ENCODE results near the gene OXA1L. TPM values are rescaled to one million over a fixed set of nuclear protein-coding genes. Genes with fewer than 3 reads are reported as not detected.
"Not testable (repeated sequence)": the region's sequence is repeated elsewhere in the genome, so short reads cannot be mapped to it uniquely, and the experiment has no call there.

Gene OXA1L
- total RNA-seq, 1 experiment from 2014 or later, result 73.5 TPM

DNA sequence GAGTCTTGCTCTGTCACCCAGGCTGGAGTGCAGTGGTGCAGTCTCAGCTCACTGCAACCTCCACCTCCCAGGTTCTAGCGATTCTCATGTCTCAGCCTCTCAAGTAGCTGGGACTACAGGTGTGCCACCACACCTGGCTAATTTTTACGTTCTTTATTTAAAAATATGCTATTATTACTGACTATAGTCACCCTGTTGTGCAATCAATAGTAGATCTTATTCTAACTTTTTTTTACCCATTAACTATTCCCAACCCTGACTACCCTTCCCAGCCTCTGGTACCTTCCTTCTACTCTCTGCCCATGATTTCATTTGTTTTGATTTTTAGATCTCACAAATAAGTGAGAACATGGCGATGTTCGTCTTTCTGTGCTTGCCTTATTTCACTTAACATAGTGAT is 2.5 kb downstream of the OXA1L start:
- DNase-seq (ENCODE audit: low spot score), result no peak

GRCh38 chr14:22769369-22769768 is 2.9 kb downstream of the OXA1L start:
- DNase-seq (ENCODE audit: low spot score), result no peak

- DNase-seq (ENCODE audit: low spot score), result no peak
Observed at GRCh38 chr14:22770481-22771187, 4.1 kb downstream of the OXA1L start.

DNA sequence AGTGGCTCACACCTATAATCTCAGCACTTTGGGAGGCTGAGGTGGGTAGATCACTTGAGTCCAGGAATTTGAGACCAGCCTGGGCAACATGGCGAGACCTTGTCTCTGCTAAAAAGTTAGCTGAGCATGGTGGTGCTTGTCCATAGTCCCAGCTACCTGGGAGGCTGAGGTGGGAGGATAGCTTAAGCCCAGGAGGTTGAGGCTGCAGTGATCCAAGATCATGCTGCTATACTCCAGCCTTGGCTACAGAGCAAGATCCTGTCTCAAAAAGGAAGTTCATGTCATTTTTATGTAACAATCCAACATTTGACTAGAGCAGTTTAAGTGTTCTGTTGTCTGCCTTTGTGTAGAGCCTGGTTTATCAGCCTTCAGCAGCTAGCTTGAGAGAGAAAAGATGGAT is 6.2 kb downstream of the OXA1L start:
- DNase-seq (ENCODE audit: low spot score), result no peak

DNA sequence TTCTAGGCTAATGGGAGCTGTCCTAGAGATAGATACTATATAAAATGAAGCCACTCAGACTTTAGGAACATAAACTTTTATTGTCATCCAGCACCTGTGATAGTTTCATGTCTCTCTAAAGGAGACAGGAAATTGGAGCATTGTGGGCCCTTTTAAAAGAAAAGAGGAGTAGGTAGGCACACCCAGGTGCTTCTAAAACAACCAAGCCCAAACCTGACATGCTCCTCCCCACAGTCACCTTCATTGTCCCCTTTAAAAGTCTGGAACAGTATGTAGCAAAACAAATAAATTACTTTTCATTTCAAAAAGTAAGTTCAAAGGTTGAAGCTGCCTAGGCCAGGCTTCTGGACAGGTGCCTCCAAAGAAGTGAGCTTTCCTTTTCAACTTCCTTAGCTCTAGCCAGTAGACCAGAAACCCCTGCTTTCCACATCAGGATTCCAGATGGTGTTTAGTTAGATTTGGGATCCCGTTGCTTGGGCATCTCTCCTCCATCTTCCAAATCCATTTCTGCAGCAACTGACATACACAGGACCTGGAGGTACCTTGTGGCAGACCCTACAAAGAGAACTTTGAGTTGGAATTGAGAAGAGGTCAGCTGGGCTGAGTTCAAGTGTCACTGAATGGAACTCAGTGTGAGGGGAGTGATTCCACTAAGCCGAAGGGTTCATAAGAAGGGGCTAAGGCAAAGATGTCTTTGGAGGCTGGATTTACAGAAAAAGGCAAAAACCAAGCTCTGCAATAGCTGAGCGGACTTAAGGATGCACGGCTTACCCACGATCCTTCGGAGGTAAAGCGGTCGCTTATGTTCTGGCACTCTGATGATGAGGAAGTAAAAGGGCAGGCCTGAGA is 6.9 kb downstream of the OXA1L start:
- no peak for DNase-seq (ENCODE audit: low spot score)

DNA sequence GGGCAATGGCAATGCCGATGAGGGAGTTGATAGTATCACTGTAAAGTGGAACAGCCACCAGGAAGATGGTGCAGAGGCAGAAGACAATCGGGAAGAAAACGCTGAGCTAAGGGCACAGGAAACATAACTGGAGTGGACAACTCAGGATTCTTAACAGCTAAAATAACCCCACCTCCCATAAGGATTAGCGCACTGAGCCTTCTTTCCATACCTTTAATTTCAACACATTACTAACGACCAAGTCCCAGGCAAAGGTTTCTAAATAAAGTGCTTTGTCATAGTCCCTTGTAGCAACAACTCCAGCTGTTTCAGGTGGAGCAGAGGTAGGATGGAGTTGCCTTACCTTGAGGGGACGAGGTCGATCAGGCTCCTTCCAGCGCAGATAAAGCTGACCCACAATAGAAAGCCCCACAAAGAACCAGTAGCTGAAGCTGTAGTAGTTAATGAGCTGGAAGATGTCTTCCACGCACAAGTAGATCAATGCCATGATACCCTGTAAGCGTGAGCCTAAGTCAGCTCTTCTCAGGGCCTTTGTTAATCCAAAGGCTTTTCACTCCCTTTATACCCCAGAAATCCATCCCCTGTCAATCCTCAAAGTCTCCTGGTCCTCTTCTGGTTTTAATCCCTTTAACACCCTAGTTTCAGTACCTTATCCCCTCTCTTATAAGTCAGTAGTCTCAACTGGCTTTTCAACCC is 7.7 kb downstream of the OXA1L start:
- DNase-seq (ENCODE audit: low spot score), result no peak

GRCh38 chr14:22776215-22776614 is 9.7 kb downstream of the OXA1L start:
- no peak for DNase-seq (ENCODE audit: low spot score)

DNA sequence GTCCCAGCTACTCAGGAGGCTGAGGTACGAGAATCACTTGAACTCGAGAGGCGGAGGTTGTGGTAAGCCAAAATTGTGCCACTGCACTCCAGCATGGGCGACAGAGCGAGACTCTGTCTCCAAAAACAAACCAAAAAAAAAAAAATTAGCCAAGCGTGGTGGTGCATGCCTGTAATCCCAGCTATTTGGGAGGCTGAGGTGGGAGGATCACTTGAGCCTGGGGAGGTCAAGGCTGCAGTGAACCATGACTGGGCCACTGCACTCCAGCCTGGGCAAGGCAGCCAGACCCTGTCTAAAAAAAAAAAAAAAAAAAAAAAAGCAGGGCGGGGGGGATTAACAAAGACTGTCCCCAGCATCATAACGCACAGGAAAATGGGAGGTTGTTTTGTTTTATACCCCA is 10.4 kb downstream of the OXA1L start:
- DNase-seq (ENCODE audit: low spot score), result not testable (repeated sequence)

- no peak for DNase-seq (ENCODE audit: low spot score)
Observed at GRCh38 chr14:22778084-22778483, 11.6 kb downstream of the OXA1L start.

- DNase-seq (ENCODE audit: low spot score), result no peak
Observed at GRCh38 chr14:22780105-22780679, 13.7 kb downstream of the OXA1L start.

- no peak for DNase-seq (ENCODE audit: low spot score)
Observed at GRCh38 chr14:22780941-22781300, 14.4 kb downstream of the OXA1L start.

GRCh38 chr14:22781301-22781991 is 15.0 kb downstream of the OXA1L start:
- DNase-seq (ENCODE audit: low spot score), result no peak

DNA sequence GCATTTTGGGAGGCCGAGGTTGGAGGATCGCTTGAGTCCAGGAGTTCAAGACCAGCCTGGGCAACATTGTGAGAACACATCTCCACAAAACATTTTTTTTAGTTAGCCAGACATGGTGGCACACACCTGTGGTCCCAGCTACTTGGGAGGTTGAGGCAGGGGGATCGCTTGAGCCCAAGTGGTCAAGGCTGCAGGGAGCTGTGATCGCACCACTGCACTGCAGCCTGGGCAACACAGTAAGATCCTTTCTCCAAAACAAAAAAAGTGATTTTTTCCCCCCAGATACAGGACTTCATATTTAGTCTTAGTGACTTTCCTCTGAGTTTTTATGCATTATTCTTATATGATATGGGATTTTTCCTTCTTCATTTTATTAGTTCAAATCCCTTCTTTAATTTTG is 20.2 kb downstream of the OXA1L start:
- no peak for DNase-seq (ENCODE audit: low spot score)

GRCh38 chr14:22791301-22791700 is 24.8 kb downstream of the OXA1L start:
- no peak for DNase-seq (ENCODE audit: low spot score)

DNA sequence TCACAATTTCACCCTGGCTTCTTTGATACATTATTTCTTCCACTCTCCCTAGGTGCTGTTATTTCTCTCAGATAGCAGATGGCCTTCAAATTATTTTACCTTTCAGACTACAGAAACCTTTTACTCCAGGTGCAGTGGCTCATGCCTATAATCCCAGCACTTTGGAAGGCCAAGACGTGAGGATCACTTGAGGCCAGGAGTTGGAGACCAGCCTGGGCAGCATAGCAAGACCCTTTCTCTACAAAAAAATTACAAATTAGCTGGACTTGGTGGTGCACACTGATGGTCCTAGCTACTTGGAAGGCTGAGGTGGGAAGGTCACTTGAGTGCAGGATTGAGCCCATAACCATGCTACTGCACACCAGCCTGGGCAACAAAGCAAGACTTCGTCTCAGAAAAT is 25.7 kb downstream of the OXA1L start:
- no peak for DNase-seq (ENCODE audit: low spot score)

GRCh38 chr14:22793550-22793949 is 27.1 kb downstream of the OXA1L start:
- not testable (repeated sequence) for DNase-seq (ENCODE audit: low spot score)

DNA sequence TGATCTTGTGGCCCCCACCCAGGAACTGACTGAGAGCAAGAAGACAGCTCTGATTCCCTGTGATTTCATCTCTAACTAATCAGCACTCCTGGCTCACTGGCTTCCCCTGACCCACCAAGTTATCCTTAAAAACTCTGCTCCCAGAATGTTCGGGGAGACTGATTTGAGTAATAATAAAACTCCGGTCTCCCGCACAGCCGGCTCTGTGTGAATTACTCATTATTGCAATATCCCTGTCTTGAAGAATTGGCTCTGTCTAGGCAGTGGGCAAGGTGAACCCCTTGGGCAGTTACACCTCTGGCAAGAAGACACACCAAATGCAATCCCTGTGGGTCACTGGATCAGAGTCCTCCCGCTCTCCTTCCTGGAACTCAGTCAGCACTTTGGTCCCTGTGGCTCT is 27.5 kb downstream of the OXA1L start:
- DNase-seq (ENCODE audit: low spot score), result no peak

DNA sequence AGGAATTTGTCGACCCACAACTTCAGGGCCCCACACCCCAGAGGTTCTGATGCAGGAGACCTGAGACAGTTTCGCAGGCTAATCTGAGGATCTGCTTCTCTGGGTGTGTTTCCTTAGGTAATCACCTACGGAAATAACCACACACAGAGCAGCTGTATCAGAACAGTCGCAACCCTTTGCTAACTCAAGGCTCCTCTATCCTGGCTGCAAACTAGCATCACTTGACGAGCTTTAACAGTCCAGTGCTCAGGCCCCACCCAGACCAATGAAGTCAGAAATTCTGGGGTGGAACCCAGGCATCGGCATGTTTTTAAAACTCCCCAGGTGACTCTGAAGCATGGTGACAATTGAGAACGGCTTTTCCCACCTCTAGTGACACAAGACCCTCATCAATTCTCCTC is 28.1 kb downstream of the OXA1L start:
- DNase-seq (ENCODE audit: low spot score), result no peak

- DNase-seq (ENCODE audit: low spot score), result no peak
Observed at GRCh38 chr14:22796087-22796707, 29.7 kb downstream of the OXA1L start.

GRCh38 chr14:22797017-22797917 is 30.8 kb downstream of the OXA1L start:
- DNase-seq (ENCODE audit: low spot score), result no peak

Data from HT-29 (cell line).